ENCODE results near the gene NUP188.
A peak's percentile ranks its signal among the peaks of the same experiment; 100 is the strongest.

The NUP188 gene

DNA sequence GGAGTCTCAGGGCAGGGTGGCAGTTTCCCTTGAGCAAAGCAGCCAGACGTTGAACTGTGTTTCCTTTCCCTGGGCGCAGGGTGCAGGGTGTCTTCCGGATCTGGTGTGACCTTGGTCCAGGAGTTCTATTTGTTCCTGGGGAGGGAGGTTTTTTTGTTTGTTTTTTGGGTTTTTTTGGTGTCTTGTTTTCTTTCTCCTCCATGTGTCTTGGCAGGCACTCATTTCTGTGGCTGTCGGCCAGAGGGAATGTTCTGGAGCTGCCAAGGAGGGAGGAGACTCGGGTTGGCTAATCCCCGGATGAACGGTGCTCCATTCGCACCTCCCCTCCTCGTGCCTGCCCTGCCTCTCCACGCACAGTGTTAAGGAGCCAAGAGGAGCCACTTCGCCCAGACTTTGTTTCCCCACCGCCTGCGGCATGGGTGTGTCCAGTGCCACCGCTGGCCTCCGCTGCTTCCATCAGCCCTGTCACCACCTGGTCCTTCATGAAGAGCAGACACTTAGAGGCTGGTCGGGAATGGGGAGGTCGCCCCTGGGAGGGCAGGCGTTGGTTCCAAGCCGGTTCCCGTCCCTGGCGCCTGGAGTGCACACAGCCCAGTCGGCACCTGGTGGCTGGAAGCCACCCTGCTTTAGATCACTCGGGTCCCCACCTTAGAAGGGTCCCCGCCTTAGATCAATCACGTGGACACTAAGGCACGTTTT, 30.2 kb upstream of the NUP188 start:
- H3K36me3 ChIP-seq (ENCODE audit: control insufficient read depth in 1 of 2, insufficient read depth in 2 of 2, low read length in 2 of 2): peaks cover 48 to 52% of the 10 kb centered on the region in 2 experiments
- no peak overlapping the region for H2BK5ac ChIP-seq (ENCODE audit: low read depth, low read length, poor library complexity)
- H3K79me2 ChIP-seq (ENCODE audit: control insufficient read depth, insufficient read depth, low read length, poor library complexity): peaks cover 4% of the 10 kb centered on the region
- no peak overlapping the region for H2AK5ac ChIP-seq (ENCODE audit: low read length)
- peaks cover 2% of the 10 kb centered on the region for H3K9me3 ChIP-seq (ENCODE audit: insufficient read depth, low read depth, low read length)
- no peak overlapping the region for H3K23ac ChIP-seq (ENCODE audit: low read length)
- H2BK12ac ChIP-seq (ENCODE audit: low read length): no peak overlapping the region
- H3K18ac ChIP-seq (ENCODE audit: low read length): no peak overlapping the region
- H3K4me2 ChIP-seq (ENCODE audit: low read length): no peak overlapping the region
- H2AFZ ChIP-seq (ENCODE audit: insufficient read depth, low read length, poor library complexity): no peak overlapping the region
- no peak overlapping the region for H3K9ac ChIP-seq (ENCODE audit: low read length)
- no peak for DNase-seq
- H3K27me3 ChIP-seq (ENCODE audit: insufficient read depth, low read length): no peaks in the 10 kb centered on the region
- H3K27ac ChIP-seq (ENCODE audit: low read depth, low read length): no peak overlapping the region
- H3K4me1 ChIP-seq (ENCODE audit: control insufficient read depth in 1 of 2, insufficient read depth in 2 of 2, low read length in 2 of 2): peaks cover 14 to 23% of the 10 kb centered on the region in 2 experiments
- H2BK120ac ChIP-seq (ENCODE audit: insufficient read depth, low read length, poor library complexity): no peak overlapping the region
- H4K91ac ChIP-seq (ENCODE audit: low read depth, low read length): no peak overlapping the region
- H4K8ac ChIP-seq (ENCODE audit: low read depth, low read length): no peak overlapping the region
- no CpG with 5 or more reads among the region's 26 CpGs for WGBS (ENCODE audit: extremely low coverage, insufficient coverage, insufficient read length)
- H3K14ac ChIP-seq (ENCODE audit: low read length): no peak overlapping the region
- H3K4me3 ChIP-seq (ENCODE audit: low read depth, low read length): no peak overlapping the region
- no peak overlapping the region for H3K4ac ChIP-seq (ENCODE audit: low read depth, low read length)
- H4K12ac ChIP-seq (ENCODE audit: low read depth, low read length): no peak overlapping the region
- peaks cover 16% of the 10 kb centered on the region for H3K79me1 ChIP-seq (ENCODE audit: low read length)

DNA sequence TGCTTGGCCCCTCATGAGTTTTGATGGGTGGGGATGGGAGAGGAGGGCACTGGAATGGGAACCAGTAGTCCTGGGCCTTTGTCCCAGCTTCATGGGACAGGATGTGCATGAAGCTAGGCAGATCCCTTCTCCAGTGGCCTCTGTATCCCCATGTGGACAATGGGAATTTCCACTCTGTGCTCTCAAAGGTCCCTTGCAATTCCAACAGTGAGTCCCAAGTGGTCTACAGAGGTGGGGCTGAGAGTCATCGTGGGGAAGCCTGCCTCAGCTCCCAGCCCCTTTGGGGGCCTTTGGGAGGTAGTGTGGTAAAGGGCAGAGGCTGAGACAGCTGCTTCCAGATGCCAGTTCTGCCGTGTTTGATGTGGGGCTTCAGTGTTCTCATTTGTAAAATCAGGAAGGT, 28.6 kb upstream of the NUP188 start:
- Histone ChIP-seq H3K14ac (ENCODE audit: low read length) (no peak overlapping the region), H2AFZ (ENCODE audit: insufficient read depth, low read length, poor library complexity) (no peak overlapping the region), H4K12ac (ENCODE audit: low read depth, low read length) (no peak overlapping the region), H4K91ac (ENCODE audit: low read depth, low read length) (no peak overlapping the region), H3K79me1 (ENCODE audit: low read length) (peaks cover 9% of the 10 kb centered on the region), H2AK5ac (ENCODE audit: low read length) (no peak overlapping the region), H3K9me3 (ENCODE audit: insufficient read depth, low read depth, low read length) (peaks cover 2% of the 10 kb centered on the region), H3K27ac (ENCODE audit: low read depth, low read length) (no peak overlapping the region), H3K36me3 (ENCODE audit: control insufficient read depth in 1 of 2, insufficient read depth in 2 of 2, low read length in 2 of 2) (peaks cover 36 to 44% of the 10 kb centered on the region in 2 experiments), H3K79me2 (ENCODE audit: control insufficient read depth, insufficient read depth, low read length, poor library complexity) (no peaks in the 10 kb centered on the region), H2BK120ac (ENCODE audit: insufficient read depth, low read length, poor library complexity) (no peak overlapping the region), H3K4me2 (ENCODE audit: low read length) (no peak overlapping the region), H3K9ac (ENCODE audit: low read length) (no peak overlapping the region), H2BK12ac (ENCODE audit: low read length) (no peak overlapping the region), H3K4me1 (ENCODE audit: control insufficient read depth in 1 of 2, insufficient read depth in 2 of 2, low read length in 2 of 2) (peaks cover 5 to 12% of the 10 kb centered on the region in 2 experiments), H3K23ac (ENCODE audit: low read length) (no peak overlapping the region), H2BK5ac (ENCODE audit: low read depth, low read length, poor library complexity) (no peak overlapping the region), H3K4ac (ENCODE audit: low read depth, low read length) (no peak overlapping the region), H4K8ac (ENCODE audit: low read depth, low read length) (no peak overlapping the region), H3K27me3 (ENCODE audit: insufficient read depth, low read length) (no peaks in the 10 kb centered on the region), H3K4me3 (ENCODE audit: low read depth, low read length) (no peak overlapping the region), H3K18ac (ENCODE audit: low read length) (no peak overlapping the region)
- DNase-seq: no peak
- no CpG with 5 or more reads among the region's 2 CpGs for WGBS (ENCODE audit: extremely low coverage, insufficient coverage, insufficient read length)

DNA sequence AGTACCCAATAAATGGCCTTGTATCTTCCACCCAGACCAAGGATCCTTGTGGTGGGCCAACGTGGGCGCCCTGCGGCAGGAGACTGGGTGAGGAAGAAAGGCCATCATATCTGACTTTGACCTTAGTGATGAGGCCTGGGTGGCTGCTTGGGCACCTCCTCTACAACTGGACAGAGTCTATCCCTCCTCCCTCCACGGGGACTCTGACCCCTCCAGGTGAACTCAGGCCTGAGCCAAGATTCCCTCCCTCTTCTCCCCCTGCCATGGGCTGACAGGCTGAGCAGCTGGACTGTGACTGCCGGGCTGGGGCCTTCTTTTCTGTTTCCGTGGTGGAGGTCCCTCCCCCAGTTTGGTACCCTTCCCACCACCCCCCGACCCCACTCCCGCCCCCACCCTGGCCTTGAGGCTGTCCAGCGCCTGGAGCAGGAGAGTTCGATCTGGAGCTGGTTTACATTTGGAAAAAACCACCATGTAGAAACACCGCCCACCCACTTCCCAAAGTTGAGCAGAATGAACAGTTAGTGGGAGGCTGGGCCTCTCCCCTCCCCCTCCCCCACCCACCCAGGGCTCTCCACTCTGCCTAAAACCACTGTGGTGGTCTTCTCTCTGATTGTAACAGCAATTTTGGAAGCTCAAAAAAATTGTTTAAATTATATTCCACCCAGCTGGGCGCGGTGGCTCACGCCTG, 28.0 kb upstream of the NUP188 start:
- Histone ChIP-seq H4K8ac (ENCODE audit: low read depth, low read length) (no peak overlapping the region), H3K79me1 (ENCODE audit: low read length) (peaks cover 9% of the 10 kb centered on the region), H2BK12ac (ENCODE audit: low read length) (no peak overlapping the region), H4K12ac (ENCODE audit: low read depth, low read length) (no peak overlapping the region), H2AFZ (ENCODE audit: insufficient read depth, low read length, poor library complexity) (no peak overlapping the region), H3K23ac (ENCODE audit: low read length) (no peak overlapping the region), H3K9me3 (ENCODE audit: insufficient read depth, low read depth, low read length) (peaks cover 2% of the 10 kb centered on the region), H3K4me1 (ENCODE audit: control insufficient read depth in 1 of 2, insufficient read depth in 2 of 2, low read length in 2 of 2) (peaks cover 5 to 12% of the 10 kb centered on the region in 2 experiments), H3K18ac (ENCODE audit: low read length) (no peak overlapping the region), H3K9ac (ENCODE audit: low read length) (no peak overlapping the region), H4K91ac (ENCODE audit: low read depth, low read length) (no peak overlapping the region), H3K79me2 (ENCODE audit: control insufficient read depth, insufficient read depth, low read length, poor library complexity) (no peaks in the 10 kb centered on the region), H3K27me3 (ENCODE audit: insufficient read depth, low read length) (no peaks in the 10 kb centered on the region), H3K4me3 (ENCODE audit: low read depth, low read length) (no peak overlapping the region), H2BK5ac (ENCODE audit: low read depth, low read length, poor library complexity) (no peak overlapping the region), H3K36me3 (ENCODE audit: control insufficient read depth in 1 of 2, insufficient read depth in 2 of 2, low read length in 2 of 2) (peaks cover 32 to 39% of the 10 kb centered on the region in 2 experiments), H3K27ac (ENCODE audit: low read depth, low read length) (no peak overlapping the region), H3K4me2 (ENCODE audit: low read length) (no peak overlapping the region), H3K14ac (ENCODE audit: low read length) (no peak overlapping the region), H2BK120ac (ENCODE audit: insufficient read depth, low read length, poor library complexity) (no peak overlapping the region), H3K4ac (ENCODE audit: low read depth, low read length) (no peak overlapping the region), H2AK5ac (ENCODE audit: low read length) (no peak overlapping the region)
- no peak for DNase-seq
- WGBS (ENCODE audit: extremely low coverage, insufficient coverage, insufficient read length): no CpG with 5 or more reads among the region's 14 CpGs

DNA sequence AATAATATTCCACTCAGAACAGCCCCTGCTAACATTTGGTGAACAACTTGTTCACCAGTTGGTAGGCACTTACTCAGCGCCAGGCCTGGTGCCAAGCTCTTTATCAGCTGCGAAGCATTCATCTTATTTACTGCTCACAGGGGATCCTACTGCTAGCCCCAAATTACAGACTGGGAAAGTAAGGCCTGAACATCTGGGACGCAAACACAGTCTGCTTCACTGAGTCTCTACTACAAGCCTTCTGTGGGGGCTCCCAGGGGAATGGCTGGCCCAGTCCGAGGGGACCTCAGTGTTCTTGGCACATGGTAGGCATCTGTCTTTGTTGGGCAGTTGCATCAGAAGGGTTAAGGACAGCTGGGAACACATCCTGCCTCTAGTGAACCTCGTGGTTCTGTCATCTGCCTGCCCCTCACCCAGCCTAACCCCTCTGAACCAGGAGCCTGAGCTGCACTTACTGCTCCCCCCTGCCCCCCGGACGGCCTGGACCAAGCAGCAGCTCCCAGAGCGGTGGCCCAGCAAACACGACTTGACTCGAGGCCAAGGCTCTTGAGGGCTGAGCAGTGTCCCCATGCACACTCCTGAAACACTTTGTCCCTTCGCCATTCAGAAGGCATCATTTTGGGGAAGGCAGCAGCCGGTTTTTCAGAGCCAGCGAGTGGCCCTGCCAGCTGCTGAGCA, 27.0 kb upstream of the NUP188 start, which contains the start of gene PHYHD1:
Gene PHYHD1, plus strand, starts transcription at position 602 of the 678 bp plus-strand sequence. CDS start 1,342 bp downstream, outside the sequence.
- no peak for DNase-seq
- H3K79me2 ChIP-seq (ENCODE audit: control insufficient read depth, insufficient read depth, low read length, poor library complexity): no peaks in the 10 kb centered on the region
- peak within 1 kb of the TSS; percentile 59 for H4K8ac ChIP-seq (ENCODE audit: low read depth, low read length)
- peak within 1 kb of the TSS; percentile 77 for H4K91ac ChIP-seq (ENCODE audit: low read depth, low read length)
- H3K14ac ChIP-seq (ENCODE audit: low read length): no peak within 1 kb of the TSS
- H3K4me1 ChIP-seq (ENCODE audit: control insufficient read depth in 1 of 2, insufficient read depth in 2 of 2, low read length in 2 of 2): peaks cover 5 to 12% of the 10 kb centered on the region in 2 experiments
- H3K27me3 ChIP-seq (ENCODE audit: insufficient read depth, low read length): no peaks in the 10 kb centered on the region
- H3K18ac ChIP-seq (ENCODE audit: low read length): no peak within 1 kb of the TSS
- H3K9me3 ChIP-seq (ENCODE audit: insufficient read depth, low read depth, low read length): peaks cover 2% of the 10 kb centered on the region
- H3K27ac ChIP-seq (ENCODE audit: low read depth, low read length): peak within 1 kb of the TSS; percentile 40
- peak within 1 kb of the TSS; percentile 54 for H2AFZ ChIP-seq (ENCODE audit: insufficient read depth, low read length, poor library complexity)
- H4K12ac ChIP-seq (ENCODE audit: low read depth, low read length): peak within 1 kb of the TSS; percentile 19
- no peak within 1 kb of the TSS for H3K4me3 ChIP-seq (ENCODE audit: low read depth, low read length)
- H3K4ac ChIP-seq (ENCODE audit: low read depth, low read length): peak within 1 kb of the TSS; percentile 15
- H2BK120ac ChIP-seq (ENCODE audit: insufficient read depth, low read length, poor library complexity): no peak within 1 kb of the TSS
- no CpG with 5 or more reads among the region's 13 CpGs for WGBS (ENCODE audit: extremely low coverage, insufficient coverage, insufficient read length)
- peaks cover 9% of the 10 kb centered on the region for H3K79me1 ChIP-seq (ENCODE audit: low read length)
- H3K23ac ChIP-seq (ENCODE audit: low read length): no peak within 1 kb of the TSS
- H3K36me3 ChIP-seq (ENCODE audit: control insufficient read depth in 1 of 2, insufficient read depth in 2 of 2, low read length in 2 of 2): peaks cover 28 to 35% of the 10 kb centered on the region in 2 experiments
- peak within 1 kb of the TSS; percentile 14 for H2BK12ac ChIP-seq (ENCODE audit: low read length)
- peak within 1 kb of the TSS; percentile 90 for H3K4me2 ChIP-seq (ENCODE audit: low read length)
- H2BK5ac ChIP-seq (ENCODE audit: low read depth, low read length, poor library complexity): peak within 1 kb of the TSS; percentile 29
- no peak within 1 kb of the TSS for H3K9ac ChIP-seq (ENCODE audit: low read length)
- H2AK5ac ChIP-seq (ENCODE audit: low read length): peak within 1 kb of the TSS; percentile 2
